A549 (cell line): ENCODE data around the gene TIPARP. TPM values are rescaled to one million over a fixed set of nuclear protein-coding genes. Genes with fewer than 3 reads are reported as not detected.

Experiments
- BHLHE40 ChIP-seq: IDR thresholded peaks from 2 replicates; pipeline ENCODE4 v1.6.1; 2012; ENCODE audit warnings: low read depth, low read length, inconsistent platforms
- CBX8 ChIP-seq: fragments of 200-600 bp; sonication (generic); IDR thresholded peaks from 2 replicates; pipeline ENCODE4 v1.6.1; 2016
- CHD2 ChIP-seq: fragments of 150-350 bp; IDR thresholded peaks from 2 replicates; pipeline ENCODE4 v1.6.1; 2014; ENCODE audit warnings: low read length; ENCODE audit not compliant: partially characterized antibody
- EHMT2 ChIP-seq: fragments of 200-600 bp; sonication (generic); IDR thresholded peaks from 2 replicates; pipeline ENCODE4 v1.6.1; 2016; ENCODE audit warnings: antibody characterized with exemption, low read depth, mild to moderate bottlenecking, moderate library complexity
- FOSB ChIP-seq: fragments of 250-450 bp; sonication (Bioruptor Pico); IDR thresholded peaks from 2 replicates; pipeline ENCODE4 v1.5.0; 2020; ENCODE audit warnings: mild to moderate bottlenecking, moderate library complexity
- FOSL2 ChIP-seq, 2 experiments: fragments of 450-650 bp in 1 of 2; fragments of >200 bp in 1 of 2; sonication (Bioruptor Twin) in 1 of 2; formaldehyde crosslinking; IDR thresholded peaks; 2 replicates each; pipeline versions ENCODE4 v1.5.0 to v1.6.1; 2016 to 2020; ENCODE audit warnings: mild to moderate bottlenecking in 1 of 2, moderate library complexity in 1 of 2
- FOXS1 ChIP-seq: fragments of 250-450 bp; sonication (Bioruptor Pico); IDR thresholded peaks from 2 replicates; pipeline ENCODE4 v1.5.0; 2020; ENCODE audit warnings: mild to moderate bottlenecking, moderate library complexity
- GATA3 ChIP-seq: IDR thresholded peaks from 2 replicates; pipeline ENCODE4 v1.6.1; 2012; ENCODE audit warnings: borderline replicate concordance
- HDAC2 ChIP-seq: fragments of 200-600 bp; sonication (generic); IDR thresholded peaks from 2 replicates; pipeline ENCODE4 v1.6.1; 2016
- HEYL ChIP-seq: fragments of 250-450 bp; sonication (Bioruptor Pico); IDR thresholded peaks from 2 replicates; pipeline ENCODE4 v1.8.0; 2021; ENCODE audit warnings: mild to moderate bottlenecking, moderate library complexity
- HOXA7 ChIP-seq: fragments of 250-450 bp; sonication (Bioruptor Pico); IDR thresholded peaks from 2 replicates; pipeline ENCODE4 v1.5.0; 2020; ENCODE audit warnings: mild to moderate bottlenecking, moderate library complexity
- HOXB13 ChIP-seq: fragments of 250-450 bp; sonication (Bioruptor Pico); IDR thresholded peaks from 2 replicates; pipeline ENCODE4 v1.5.0; 2020; ENCODE audit warnings: low read depth, mild to moderate bottlenecking, moderate library complexity
- HOXB5 ChIP-seq: fragments of 250-450 bp; sonication (Bioruptor Pico); IDR thresholded peaks from 2 replicates; pipeline ENCODE4 v1.5.0; 2020; ENCODE audit warnings: mild to moderate bottlenecking, moderate library complexity
- KDM1A ChIP-seq: fragments of 200-600 bp; sonication (generic); IDR thresholded peaks from 2 replicates; pipeline ENCODE4 v1.6.1; 2016; ENCODE audit warnings: low read depth, mild to moderate bottlenecking
- KDM5A ChIP-seq: fragments of 200-600 bp; sonication (generic); IDR thresholded peaks from 2 replicates; pipeline ENCODE4 v1.6.1; 2016; ENCODE audit warnings: antibody characterized with exemption, mild to moderate bottlenecking
- MAZ ChIP-seq: fragments of 150-350 bp; IDR thresholded peaks from 2 replicates; pipeline ENCODE4 v1.6.1; 2014; ENCODE audit warnings: antibody characterized with exemption, low read depth, low read length, borderline replicate concordance
- PHF8 ChIP-seq: fragments of 200-600 bp; sonication (generic); IDR thresholded peaks from 2 replicates; pipeline ENCODE4 v1.6.1; 2016; ENCODE audit warnings: low read depth, mild to moderate bottlenecking, antibody characterized with exemption, moderate library complexity, borderline replicate concordance
- POLR2A ChIP-seq: IDR thresholded peaks from 2 replicates; pipeline ENCODE4 v1.6.1; 2012; ENCODE audit warnings: mild to moderate bottlenecking, low read length
- RARB ChIP-seq: fragments of 250-450 bp; sonication (Bioruptor Pico); IDR thresholded peaks from 2 replicates; pipeline ENCODE4 v1.8.0; 2021; ENCODE audit warnings: mild to moderate bottlenecking, moderate library complexity
- RFX5 ChIP-seq: fragments of 450-650 bp; IDR thresholded peaks from 2 replicates; pipeline ENCODE4 v1.7.1; 2014; ENCODE audit warnings: antibody characterized with exemption, mild to moderate bottlenecking, moderate library complexity
- RNF2 ChIP-seq: fragments of 200-600 bp; sonication (generic); IDR thresholded peaks from 2 replicates; pipeline ENCODE4 v1.6.1; 2016; ENCODE audit warnings: low read depth, mild to moderate bottlenecking, antibody characterized with exemption, moderate library complexity, borderline replicate concordance
- ZC3H11A ChIP-seq: fragments of 450-650 bp; IDR thresholded peaks from 2 replicates; pipeline ENCODE4 v1.6.1; 2014; ENCODE audit warnings: antibody characterized with exemption, mild to moderate bottlenecking
- ZFP36 ChIP-seq: fragments of 450-650 bp; IDR thresholded peaks from 2 replicates; pipeline ENCODE4 v1.6.1; 2014; ENCODE audit warnings: borderline replicate concordance; ENCODE audit not compliant: partially characterized antibody
- ZNF302 ChIP-seq: fragments of 250-450 bp; sonication (Bioruptor Pico); IDR thresholded peaks from 2 replicates; pipeline ENCODE4 v1.9.0; 2021; ENCODE audit warnings: inconsistent platforms, mild to moderate bottlenecking, moderate library complexity
- ZSCAN20 ChIP-seq: fragments of 250-450 bp; sonication (Bioruptor Pico); IDR thresholded peaks from 2 replicates; pipeline ENCODE4 v1.8.0; 2022; ENCODE audit warnings: mild to moderate bottlenecking, moderate library complexity
- polyA plus RNA-seq, 4 experiments: library from polyadenylated mRNA; depleted of rRNA in 3 of 4; stranded (reverse); fragments of >200 nt; fragmentation: RNase III in 1 of 4; extraction: RNeasy Plus Mini Kit Qiagen cat#74134 plus additional on column Dnase treatment in 1 of 4; gene quantifications; 2 replicates in 3 of 4; 3 replicates in 1 of 4; pipeline ENCODE4 v1.2.3, GENCODE V29; 2011 to 2017
- TF ChIP-seq, protein P1 (sequence below): fragments of 200-600 bp; sonication (generic); IDR thresholded peaks from 2 replicates; pipeline ENCODE4 v1.6.1; 2016; ENCODE audit warnings: antibody characterized with exemption, mild to moderate bottlenecking, moderate library complexity
- TF ChIP-seq, protein P2 (sequence below): IDR thresholded peaks from 2 replicates; pipeline ENCODE4 v1.6.1; 2012; ENCODE audit warnings: low read depth, borderline replicate concordance
- TF ChIP-seq, protein P3 (sequence below): IDR thresholded peaks from 2 replicates; pipeline ENCODE4 v1.6.1; 2012
- TF ChIP-seq, protein P4 (sequence below): fragments of 250-450 bp; sonication (Bioruptor Pico); IDR thresholded peaks from 2 replicates; pipeline ENCODE4 v1.5.0; 2021; ENCODE audit warnings: mild to moderate bottlenecking, moderate library complexity, borderline replicate concordance
- TF ChIP-seq, protein P5 (sequence below): fragments of 150-350 bp; IDR thresholded peaks from 2 replicates; pipeline ENCODE4 v1.6.1; 2014; ENCODE audit warnings: low read depth, mild to moderate bottlenecking, low read length
- TF ChIP-seq, protein P6 (sequence below): fragments of >200 bp; sonication (Bioruptor Twin); formaldehyde crosslinking; IDR thresholded peaks from 2 replicates; pipeline ENCODE4 v1.6.1; 2016

The TIPARP gene
- polyA plus RNA-seq, 2 of the 4 experiments (the other 2 are of a cell fraction) = 11.8 to 16.5 TPM

DNA sequence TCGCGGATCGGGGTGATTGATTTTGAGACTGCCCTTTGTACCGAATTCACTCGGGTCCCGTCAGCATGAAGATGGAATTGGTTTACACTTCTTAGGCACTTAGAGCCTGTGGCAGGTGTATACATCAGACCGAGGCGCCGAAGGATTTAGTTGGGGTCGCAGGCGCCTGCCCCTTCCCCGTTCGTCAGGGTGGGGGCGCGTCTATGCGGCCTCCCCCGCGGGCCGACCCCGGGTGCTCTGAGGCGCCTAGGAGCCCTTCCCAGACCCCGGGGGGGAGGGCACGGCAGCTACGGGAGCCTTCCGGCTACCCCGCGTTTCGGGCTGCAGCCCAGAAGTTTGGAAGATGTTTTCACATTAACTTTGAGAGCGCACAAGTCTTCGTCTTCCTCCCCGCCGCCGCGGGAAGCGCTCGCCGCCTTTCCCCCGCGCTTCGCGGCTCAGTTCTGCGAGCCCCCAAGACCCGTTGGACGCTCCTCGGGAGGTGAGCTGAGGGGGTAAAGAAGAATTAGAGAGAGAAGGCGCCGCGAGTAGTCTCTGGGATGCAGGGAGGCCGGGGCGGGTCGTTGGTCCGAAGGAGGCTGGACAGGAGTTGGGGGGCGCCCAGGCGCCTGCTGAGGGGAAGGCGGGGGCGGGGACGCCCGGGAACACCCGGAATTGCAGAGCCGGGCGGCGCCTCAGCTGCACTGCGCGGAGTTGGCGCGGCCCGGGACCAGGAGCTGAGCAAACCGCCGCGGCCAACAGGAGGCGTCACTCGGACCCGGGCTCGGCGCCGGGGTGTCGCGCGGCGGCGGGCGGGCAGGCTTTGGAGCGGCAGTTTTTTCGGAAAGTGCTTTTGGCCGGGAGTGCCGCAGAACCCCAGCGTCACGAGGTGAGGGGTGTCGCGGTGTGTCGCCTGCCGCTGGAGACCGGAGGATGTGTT, 780 bp downstream of the TIPARP start (continued):
- TF ChIP-seq, protein P1, sequence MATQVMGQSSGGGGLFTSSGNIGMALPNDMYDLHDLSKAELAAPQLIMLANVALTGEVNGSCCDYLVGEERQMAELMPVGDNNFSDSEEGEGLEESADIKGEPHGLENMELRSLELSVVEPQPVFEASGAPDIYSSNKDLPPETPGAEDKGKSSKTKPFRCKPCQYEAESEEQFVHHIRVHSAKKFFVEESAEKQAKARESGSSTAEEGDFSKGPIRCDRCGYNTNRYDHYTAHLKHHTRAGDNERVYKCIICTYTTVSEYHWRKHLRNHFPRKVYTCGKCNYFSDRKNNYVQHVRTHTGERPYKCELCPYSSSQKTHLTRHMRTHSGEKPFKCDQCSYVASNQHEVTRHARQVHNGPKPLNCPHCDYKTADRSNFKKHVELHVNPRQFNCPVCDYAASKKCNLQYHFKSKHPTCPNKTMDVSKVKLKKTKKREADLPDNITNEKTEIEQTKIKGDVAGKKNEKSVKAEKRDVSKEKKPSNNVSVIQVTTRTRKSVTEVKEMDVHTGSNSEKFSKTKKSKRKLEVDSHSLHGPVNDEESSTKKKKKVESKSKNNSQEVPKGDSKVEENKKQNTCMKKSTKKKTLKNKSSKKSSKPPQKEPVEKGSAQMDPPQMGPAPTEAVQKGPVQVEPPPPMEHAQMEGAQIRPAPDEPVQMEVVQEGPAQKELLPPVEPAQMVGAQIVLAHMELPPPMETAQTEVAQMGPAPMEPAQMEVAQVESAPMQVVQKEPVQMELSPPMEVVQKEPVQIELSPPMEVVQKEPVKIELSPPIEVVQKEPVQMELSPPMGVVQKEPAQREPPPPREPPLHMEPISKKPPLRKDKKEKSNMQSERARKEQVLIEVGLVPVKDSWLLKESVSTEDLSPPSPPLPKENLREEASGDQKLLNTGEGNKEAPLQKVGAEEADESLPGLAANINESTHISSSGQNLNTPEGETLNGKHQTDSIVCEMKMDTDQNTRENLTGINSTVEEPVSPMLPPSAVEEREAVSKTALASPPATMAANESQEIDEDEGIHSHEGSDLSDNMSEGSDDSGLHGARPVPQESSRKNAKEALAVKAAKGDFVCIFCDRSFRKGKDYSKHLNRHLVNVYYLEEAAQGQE = no peak
- TF ChIP-seq HOXB13 (no peak), POLR2A (no peak), HOXA7 (CRISPR knock-in tag) (no peak), KDM1A (no peak), BHLHE40 (no peak), RFX5 (no peak), GATA3 (no peak), HDAC2 (0 out of 2 replicates have a peak, but pooled peaks have one; percentile 40), MAZ (no peak), PHF8 (no peak), FOSL2 (IDR thresholded peaks at IDR 0.05) (no peak), FOSL2 (CRISPR knock-in tag; IDR thresholded peaks at IDR 0.05) (no peak), HEYL (CRISPR knock-in tag) (no peak), ZFP36 (no peak), ZSCAN20 (CRISPR knock-in tag) (no peak), ZNF302 (no peak), FOXS1 (CRISPR knock-in tag) (no peak), ZC3H11A (no peak), KDM5A (no peak), RNF2 (no peak), FOSB (CRISPR knock-in tag) (0 out of 2 replicates have a peak, but pooled peaks have one; percentile 33), CHD2 (no peak), RARB (no peak), EHMT2 (no peak), CBX8 (no peak), HOXB5 (CRISPR knock-in tag) (no peak)
- TF ChIP-seq, protein P2, sequence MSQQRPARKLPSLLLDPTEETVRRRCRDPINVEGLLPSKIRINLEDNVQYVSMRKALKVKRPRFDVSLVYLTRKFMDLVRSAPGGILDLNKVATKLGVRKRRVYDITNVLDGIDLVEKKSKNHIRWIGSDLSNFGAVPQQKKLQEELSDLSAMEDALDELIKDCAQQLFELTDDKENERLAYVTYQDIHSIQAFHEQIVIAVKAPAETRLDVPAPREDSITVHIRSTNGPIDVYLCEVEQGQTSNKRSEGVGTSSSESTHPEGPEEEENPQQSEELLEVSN = no peak; the same call in 1 of the 2 replicates
- TF ChIP-seq, protein P3, sequence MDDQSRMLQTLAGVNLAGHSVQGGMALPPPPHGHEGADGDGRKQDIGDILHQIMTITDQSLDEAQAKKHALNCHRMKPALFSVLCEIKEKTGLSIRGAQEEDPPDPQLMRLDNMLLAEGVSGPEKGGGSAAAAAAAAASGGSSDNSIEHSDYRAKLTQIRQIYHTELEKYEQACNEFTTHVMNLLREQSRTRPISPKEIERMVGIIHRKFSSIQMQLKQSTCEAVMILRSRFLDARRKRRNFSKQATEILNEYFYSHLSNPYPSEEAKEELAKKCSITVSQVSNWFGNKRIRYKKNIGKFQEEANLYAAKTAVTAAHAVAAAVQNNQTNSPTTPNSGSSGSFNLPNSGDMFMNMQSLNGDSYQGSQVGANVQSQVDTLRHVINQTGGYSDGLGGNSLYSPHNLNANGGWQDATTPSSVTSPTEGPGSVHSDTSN = no peak
- TF ChIP-seq, protein P4, sequence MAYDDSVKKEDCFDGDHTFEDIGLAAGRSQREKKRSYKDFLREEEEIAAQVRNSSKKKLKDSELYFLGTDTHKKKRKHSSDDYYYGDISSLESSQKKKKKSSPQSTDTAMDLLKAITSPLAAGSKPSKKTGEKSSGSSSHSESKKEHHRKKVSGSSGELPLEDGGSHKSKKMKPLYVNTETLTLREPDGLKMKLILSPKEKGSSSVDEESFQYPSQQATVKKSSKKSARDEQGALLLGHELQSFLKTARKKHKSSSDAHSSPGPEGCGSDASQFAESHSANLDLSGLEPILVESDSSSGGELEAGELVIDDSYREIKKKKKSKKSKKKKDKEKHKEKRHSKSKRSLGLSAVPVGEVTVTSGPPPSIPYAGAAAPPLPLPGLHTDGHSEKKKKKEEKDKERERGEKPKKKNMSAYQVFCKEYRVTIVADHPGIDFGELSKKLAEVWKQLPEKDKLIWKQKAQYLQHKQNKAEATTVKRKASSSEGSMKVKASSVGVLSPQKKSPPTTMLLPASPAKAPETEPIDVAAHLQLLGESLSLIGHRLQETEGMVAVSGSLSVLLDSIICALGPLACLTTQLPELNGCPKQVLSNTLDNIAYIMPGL (CRISPR knock-in tag) = no peak
- TF ChIP-seq, protein P5, sequence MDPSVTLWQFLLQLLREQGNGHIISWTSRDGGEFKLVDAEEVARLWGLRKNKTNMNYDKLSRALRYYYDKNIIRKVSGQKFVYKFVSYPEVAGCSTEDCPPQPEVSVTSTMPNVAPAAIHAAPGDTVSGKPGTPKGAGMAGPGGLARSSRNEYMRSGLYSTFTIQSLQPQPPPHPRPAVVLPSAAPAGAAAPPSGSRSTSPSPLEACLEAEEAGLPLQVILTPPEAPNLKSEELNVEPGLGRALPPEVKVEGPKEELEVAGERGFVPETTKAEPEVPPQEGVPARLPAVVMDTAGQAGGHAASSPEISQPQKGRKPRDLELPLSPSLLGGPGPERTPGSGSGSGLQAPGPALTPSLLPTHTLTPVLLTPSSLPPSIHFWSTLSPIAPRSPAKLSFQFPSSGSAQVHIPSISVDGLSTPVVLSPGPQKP = no peak
- TF ChIP-seq, protein P6, sequence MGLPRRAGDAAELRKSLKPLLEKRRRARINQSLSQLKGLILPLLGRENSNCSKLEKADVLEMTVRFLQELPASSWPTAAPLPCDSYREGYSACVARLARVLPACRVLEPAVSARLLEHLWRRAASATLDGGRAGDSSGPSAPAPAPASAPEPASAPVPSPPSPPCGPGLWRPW = no peak
